ENCODE data around the gene MIEF1. TPM values are rescaled to one million over a fixed set of nuclear protein-coding genes. Genes with fewer than 3 reads are reported as not detected.

The MIEF1 gene
- total and polyA plus RNA-seq, 2 experiments from 2014 or later: 13.2 to 40.1 TPM

DNA sequence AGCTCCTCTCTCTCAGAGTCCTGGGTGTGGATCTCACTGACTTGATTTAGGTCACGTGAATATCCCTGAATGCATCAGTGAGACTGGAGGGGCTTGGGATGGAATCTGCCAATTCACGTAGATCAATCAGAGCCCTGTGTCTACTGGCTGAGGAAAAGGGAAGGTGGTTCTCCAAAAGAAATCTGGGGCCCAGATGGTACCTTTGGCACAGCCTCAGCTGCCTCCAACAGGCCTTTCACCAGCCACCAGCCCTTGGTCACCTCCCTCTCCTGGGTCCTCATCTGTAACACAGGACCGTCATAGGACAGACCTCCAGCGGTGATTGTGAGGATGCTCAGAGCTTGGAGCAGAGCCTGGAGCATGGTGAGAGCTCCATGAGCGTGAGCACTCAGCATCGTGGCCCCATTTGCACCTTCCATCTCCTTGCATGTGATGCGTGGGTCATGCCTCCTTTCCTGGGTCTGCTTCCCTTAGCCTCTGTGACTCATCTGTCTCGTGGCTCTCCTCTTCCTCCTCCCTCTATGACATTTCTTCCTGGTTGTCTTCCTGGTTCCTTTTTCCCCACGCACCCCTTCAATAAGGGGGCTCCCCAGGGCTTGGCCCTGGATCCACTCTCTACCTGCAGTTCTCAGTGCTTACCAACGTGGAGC lies 7.5 kb upstream of the MIEF1 start (continued):
- TF ChIP-seq, protein P1, sequence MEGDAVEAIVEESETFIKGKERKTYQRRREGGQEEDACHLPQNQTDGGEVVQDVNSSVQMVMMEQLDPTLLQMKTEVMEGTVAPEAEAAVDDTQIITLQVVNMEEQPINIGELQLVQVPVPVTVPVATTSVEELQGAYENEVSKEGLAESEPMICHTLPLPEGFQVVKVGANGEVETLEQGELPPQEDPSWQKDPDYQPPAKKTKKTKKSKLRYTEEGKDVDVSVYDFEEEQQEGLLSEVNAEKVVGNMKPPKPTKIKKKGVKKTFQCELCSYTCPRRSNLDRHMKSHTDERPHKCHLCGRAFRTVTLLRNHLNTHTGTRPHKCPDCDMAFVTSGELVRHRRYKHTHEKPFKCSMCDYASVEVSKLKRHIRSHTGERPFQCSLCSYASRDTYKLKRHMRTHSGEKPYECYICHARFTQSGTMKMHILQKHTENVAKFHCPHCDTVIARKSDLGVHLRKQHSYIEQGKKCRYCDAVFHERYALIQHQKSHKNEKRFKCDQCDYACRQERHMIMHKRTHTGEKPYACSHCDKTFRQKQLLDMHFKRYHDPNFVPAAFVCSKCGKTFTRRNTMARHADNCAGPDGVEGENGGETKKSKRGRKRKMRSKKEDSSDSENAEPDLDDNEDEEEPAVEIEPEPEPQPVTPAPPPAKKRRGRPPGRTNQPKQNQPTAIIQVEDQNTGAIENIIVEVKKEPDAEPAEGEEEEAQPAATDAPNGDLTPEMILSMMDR (conservative IDR thresholded peaks at IDR 0.05; ENCODE audit: low read depth in 2 of 2): no peak
- no peak for TF ChIP-seq ZNF114 (CRISPR knock-in tag; IDR thresholded peaks at IDR 0.05)
- no peak for TF ChIP-seq JUNB (IDR thresholded peaks at IDR 0.05; ENCODE audit: unreplicated experiment)
- TF ChIP-seq EZH2phosphoT487 (IDR thresholded peaks at IDR 0.05; ENCODE audit: unreplicated experiment): no peak
- TF ChIP-seq EZH2 (IDR thresholded peaks at IDR 0.05; ENCODE audit: low read depth, unreplicated experiment): no peak
- no peak for TF ChIP-seq NANOG (IDR thresholded peaks at IDR 0.05; ENCODE audit: borderline replicate concordance)
- TF ChIP-seq, protein P2, sequence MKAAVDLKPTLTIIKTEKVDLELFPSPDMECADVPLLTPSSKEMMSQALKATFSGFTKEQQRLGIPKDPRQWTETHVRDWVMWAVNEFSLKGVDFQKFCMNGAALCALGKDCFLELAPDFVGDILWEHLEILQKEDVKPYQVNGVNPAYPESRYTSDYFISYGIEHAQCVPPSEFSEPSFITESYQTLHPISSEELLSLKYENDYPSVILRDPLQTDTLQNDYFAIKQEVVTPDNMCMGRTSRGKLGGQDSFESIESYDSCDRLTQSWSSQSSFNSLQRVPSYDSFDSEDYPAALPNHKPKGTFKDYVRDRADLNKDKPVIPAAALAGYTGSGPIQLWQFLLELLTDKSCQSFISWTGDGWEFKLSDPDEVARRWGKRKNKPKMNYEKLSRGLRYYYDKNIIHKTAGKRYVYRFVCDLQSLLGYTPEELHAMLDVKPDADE (IDR thresholded peaks at IDR 0.05): no peak
- no peak for TF ChIP-seq ZNF331 (CRISPR knock-in tag; IDR thresholded peaks at IDR 0.05; ENCODE audit: low read depth)
- no peak for TF ChIP-seq POLR2AphosphoS5 (IDR thresholded peaks at IDR 0.05; ENCODE audit: low read depth)

DNA sequence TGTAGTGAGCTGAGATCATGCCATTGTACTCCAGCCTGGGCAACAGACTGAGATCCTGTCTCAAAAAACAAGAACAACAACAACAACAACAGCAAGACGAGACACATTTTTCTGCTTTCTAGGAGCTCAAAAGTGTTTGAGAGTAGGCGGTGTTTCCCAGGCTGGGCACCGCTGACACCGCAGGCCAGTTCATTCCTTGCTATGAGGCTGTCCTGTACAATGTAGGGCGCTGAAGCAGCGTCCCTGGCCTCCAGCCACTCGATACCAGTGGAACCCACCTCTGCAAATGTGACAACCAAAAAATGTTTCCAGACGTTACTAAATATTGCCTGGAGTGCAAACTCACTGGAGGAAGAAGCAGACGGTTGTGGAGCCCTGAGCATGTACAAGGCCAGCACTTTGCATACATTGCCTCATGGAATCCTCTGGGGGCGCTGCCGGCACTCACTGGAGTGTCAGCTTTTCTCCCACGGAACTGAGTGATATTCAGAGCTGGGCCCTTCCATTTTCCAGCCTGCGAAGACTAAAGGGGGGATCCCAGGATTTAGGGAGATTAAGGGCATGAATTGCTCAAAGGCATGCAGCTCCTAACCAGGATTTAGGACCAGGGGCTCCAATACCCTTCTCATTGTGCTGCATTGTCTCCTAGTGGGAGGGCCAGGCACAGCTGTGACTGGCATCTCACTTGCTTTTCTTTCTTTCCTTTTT lies 5.8 kb upstream of the MIEF1 start:
- peak; percentile 90 for ATAC-seq
- no peak overlapping the region for H3K4me3 ChIP-seq
- H3F3A ChIP-seq (replicated peaks; ENCODE audit: low read depth): peaks cover 4% of the 10 kb centered on the region; the same call in 1 of the 2 replicates
- H3K36me3 ChIP-seq (ENCODE audit: insufficient read depth): no peaks in the 10 kb centered on the region
- TF ChIP-seq, protein P1 (conservative IDR thresholded peaks at IDR 0.05; ENCODE audit: low read depth in 2 of 2): peak; percentile 76 to 79
- TF ChIP-seq NANOG (IDR thresholded peaks at IDR 0.05; ENCODE audit: borderline replicate concordance) (no peak), EZH2phosphoT487 (IDR thresholded peaks at IDR 0.05; ENCODE audit: unreplicated experiment) (no peak), POLR2AphosphoS5 (IDR thresholded peaks at IDR 0.05; ENCODE audit: low read depth) (no peak)
- H3K79me2 ChIP-seq (replicated peaks; ENCODE audit: insufficient read depth): no peaks in the 10 kb centered on the region
- Mint-ChIP-seq H3K9me3 (no peaks in the 10 kb centered on the region; the same call in none of the 3 replicates), H3K27ac (no peak overlapping the region), H3K4me1 (no peaks in the 10 kb centered on the region; the same call in 1 of the 3 replicates), H3K27me3 (ENCODE audit: insufficient read depth, low read depth, poor library complexity) (peaks cover 42% of the 10 kb centered on the region), H3K36me3 (ENCODE audit: low read depth) (no peaks in the 10 kb centered on the region), H3K4me3 (no peak overlapping the region; the same call in 2 of the 3 replicates)
- H2AFZ ChIP-seq: no peak overlapping the region
- peak; percentile 91 for DNase-seq (ENCODE audit: low spot score)
- no peak overlapping the region for H3K27ac ChIP-seq (ENCODE audit: low read depth)
- no peaks in the 10 kb centered on the region for H3K9me2 ChIP-seq (ENCODE audit: insufficient read depth)
- H3K4me1 ChIP-seq (ENCODE audit: insufficient read depth): 0 out of 2 replicates have a peak, but pooled peaks cover under 1% of the 10 kb centered on the region
- H3K27me3 ChIP-seq (ENCODE audit: insufficient read depth): peaks cover 8% of the 10 kb centered on the region; the same call in 1 of the 2 replicates
- H3K4me2 ChIP-seq: no peak overlapping the region
- H4K20me1 ChIP-seq (replicated peaks; ENCODE audit: insufficient read depth): 0 out of 2 replicates have a peak, but pooled peaks cover 3% of the 10 kb centered on the region

Data from GM23338 (cell line).